NCI-H146 (cell line): ENCODE measurements around the gene PVR.
"Not testable (repeated sequence)": the region's sequence is repeated elsewhere in the genome, so short reads cannot be mapped to it uniquely, and the experiment has no call there.

ENCODE experiments used
- DNase-seq: peaks from one replicate; lab custom pipeline; 2025; lab: John Stamatoyannopoulos, UW

Gene PVR

DNA sequence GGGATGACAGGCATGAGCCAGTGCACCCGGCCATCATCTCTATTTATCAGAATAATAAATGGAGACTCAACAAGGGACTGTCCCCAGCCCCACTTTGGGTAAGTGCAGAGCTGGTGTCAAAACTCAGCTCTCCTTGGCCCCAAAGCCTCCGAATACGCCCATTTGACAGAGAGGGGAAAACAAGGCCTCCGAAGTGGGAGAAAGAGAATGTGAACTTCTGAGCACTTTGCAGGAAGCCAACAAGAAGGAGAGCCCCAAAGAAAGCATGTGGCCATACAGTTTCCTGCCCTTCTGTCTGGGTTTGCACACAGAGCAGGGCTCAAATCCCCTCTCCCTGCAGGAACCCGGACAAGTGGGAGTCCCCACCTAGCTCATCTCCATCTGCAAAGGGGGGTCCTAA is 56.8 kb downstream of the PVR start:
- no peak for DNase-seq

DNA sequence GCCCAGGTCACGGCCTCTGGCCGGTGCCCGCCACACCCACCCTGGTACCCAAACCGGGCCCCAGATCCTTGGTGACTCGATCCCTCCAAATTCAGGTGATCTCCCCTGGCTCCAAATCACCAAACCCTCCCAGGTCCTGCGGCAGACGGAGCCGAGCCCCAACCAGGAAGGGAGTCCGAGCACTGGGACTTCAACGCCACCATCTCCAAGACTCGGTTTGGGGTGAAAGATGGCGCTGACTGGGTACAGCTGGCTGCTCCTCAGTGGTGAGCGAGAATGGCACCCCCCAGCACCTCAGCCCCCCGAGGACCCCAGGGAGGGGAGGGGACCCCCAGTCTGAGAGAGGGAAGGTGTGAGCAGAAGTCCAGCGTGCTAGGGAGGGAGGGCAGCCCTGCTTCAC is 57.5 kb downstream of the PVR start:
- DNase-seq, result no peak

DNA sequence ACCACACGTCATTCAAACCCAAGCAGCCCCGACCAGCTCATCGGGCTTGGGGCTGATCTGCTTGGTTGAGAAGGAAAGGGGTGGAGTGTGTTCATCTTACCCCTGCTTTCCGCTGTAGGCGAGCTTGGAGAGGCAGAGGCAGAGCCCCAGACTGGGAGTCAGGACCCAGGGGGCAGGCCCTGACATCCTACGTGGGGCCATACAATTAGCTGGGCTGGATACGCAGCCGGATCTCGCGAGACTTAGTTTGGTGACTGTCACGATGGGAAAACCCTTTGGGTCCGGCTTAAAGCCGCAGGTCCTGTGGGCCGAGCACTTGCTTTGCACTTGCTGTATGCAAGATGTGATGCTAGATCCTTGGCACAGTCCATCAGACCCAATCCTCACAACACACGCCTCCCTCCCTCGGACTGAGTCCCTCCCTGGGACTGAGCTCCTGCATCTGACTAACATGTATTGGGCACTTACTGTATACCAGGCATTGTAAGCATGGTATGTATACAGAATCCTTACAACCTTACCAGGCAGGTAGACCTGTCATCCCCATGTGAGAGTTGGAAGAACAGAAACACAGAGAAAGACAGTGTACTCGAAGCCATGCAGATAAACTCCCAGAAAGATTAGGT is 59.0 kb downstream of the PVR start:
- no peak for DNase-seq

DNA sequence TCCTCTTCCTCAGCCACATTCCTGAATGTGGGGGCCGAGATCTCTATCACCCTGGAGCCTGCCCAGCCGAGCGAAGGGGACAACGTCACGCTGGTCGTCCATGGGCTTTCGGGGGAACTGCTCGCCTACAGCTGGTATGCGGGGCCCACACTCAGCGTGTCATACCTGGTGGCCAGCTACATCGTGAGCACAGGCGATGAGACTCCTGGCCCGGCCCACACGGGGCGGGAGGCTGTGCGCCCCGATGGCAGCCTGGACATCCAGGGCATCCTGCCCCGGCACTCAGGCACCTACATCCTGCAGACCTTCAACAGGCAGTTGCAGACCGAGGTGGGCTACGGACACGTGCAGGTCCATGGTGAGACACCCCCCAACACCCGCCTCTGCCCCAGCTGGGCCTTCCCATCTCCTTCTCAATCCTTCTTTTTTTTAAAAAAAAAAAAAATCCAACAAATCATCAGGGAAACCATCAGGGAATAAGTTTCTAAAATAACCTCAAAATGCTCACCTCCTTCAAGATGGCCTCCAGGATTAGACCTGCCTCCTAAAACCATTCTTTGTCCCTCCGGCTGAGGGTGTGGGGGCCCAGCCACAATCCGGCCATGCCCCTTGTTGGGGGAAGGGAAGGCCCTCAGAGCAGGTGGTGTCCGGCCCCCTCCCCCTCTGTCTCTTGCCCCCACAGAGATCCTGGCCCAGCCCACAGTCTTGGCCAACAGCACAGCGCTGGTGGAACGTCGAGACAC is 59.8 kb downstream of the PVR start:
- DNase-seq, result no peak

DNA sequence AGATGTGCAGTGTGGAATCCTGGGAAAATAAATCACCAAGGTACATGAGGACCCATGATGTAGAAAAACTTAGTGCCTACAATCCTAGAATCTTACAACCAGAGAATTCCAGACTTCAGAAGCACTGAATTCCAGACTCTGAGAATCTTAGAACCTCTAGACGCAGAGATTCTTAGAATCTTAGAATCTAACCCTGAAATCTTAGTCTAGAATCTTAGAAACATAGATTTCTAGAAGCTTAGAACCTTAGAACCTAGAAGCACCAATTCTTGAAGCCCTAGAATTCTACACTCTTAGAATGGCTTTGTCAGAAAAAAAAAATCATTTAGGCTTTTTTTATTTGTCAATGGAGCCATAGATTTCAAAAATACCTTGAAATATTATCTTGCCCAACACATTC is 61.3 kb downstream of the PVR start:
- DNase-seq, result no peak

DNA sequence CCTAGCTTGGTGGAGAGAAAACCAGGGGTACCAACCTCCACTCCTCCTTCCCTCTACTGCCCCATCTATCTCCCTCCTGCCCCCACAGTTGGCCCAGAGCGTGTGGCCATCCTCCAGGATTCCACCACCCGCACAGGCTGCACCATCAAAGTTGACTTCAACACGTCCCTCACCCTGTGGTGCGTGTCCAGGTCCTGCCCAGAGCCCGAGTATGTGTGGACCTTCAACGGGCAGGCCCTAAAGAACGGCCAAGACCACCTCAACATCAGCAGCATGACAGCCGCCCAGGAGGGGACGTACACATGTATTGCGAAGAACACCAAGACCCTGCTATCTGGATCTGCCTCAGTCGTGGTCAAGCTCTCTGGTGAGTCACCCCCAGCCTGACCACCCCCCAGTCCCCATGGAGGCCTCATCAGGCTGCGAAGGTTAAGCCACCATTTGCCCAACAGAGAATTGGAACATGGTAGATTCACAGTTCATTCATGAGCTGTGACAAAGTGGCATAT is 61.8 kb downstream of the PVR start:
- no peak for DNase-seq

DNA sequence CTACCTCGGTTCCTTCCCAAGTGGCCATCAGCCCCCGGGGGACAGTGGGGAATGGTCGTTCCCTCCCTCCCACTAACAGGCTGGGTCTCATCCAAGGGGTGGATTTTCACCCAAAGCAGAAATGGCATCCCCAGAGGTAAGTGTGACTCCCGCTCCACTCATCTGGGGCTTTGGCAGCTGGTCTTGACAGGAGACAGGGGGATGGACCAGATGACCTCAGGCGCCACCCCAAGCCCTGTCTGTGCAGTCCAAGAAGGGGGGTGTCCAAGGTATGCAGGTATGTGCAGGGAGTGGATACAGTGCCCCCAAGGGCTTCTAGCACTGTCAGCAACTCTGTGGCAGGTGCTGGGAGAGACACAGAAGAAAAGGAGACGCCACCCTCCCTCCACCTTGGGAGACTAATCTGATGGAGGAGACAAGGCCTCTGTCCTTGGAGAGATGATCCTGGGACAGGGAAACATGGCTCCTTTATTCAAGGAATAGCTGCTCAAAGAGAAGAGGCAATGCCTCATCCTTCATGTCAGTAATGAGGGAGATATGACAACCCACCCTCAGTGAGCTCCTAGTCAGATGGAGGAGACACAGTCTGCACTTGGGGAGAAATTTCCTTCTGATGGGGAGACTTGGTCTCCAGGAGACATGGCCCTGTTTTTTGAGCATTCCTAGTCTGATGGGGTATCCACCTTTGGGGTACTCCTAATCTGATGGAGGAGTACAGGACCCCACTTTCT is 63.0 kb downstream of the PVR start:
- no peak for DNase-seq

DNA sequence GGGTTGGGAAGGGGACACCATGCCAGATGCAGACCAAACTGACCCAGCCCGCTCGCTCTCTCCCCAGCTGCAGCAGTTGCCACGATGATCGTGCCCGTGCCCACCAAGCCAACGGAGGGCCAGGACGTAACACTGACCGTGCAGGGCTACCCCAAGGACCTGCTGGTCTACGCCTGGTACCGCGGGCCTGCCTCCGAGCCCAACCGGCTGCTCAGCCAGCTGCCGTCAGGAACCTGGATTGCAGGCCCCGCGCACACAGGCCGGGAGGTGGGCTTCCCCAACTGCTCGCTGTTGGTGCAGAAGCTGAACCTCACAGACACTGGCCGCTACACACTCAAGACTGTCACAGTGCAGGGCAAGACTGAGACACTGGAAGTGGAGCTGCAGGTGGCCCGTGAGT is 64.1 kb downstream of the PVR start:
- no peak for DNase-seq

DNA sequence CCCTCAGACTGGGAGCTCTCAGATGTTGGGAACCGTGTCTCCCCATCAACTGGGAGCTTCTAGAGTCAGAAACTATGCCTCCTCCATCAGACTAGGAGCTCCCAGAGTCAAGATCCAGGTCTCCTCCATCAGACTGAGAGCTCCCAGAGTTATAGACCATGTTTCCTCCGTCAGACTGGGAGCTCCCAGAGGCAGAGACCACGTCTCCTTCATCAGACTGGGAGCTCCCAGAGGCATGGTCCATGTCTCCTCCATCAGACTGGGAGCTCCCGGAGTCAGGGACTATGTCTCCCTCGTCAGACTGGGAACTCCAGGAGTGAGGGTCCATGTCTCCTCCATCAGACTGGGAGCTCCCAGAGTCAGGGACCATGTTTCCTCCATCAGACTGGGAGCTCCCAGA is 65.2 kb downstream of the PVR start:
- no peak for DNase-seq

DNA sequence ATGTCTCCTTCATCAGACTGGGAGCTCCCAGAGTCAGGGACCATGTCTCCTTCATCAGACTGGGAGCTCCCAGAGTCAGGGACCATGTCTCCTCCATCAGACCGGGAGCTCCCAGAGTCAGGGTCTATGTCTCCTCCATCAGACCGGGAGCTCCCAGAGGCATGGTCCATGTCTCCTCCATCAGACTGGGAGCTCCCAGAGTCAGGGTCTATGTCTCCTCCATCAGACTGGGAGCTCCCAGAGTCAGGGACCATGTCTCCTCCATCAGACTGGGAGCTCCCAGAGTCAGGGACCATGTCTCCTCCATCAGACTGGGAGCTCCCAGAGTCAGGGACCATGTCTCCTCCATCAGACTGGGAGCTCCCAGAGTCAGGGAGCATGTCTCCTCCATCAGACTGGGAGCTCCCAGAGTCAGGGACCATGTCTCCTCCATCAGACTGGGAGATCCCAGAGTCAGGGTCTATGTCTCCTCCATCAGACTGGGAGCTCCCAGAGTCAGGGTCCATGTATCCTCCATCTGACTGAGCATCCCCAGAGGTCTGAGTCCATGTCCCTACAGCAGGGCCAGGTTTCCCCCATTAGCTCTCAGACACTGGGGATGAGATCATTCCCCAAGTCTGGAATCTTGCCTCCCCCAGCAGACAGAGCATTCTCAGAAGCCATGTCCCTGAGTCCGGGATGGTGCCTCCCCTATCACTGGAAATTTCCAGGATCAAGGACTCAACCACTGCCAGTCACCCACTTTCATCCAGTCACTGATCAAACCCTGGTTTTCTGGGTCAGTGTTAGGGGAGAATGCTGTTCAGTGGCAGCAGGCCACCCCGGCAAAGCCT is 65.9 kb downstream of the PVR start:
- not testable (repeated sequence) for DNase-seq

DNA sequence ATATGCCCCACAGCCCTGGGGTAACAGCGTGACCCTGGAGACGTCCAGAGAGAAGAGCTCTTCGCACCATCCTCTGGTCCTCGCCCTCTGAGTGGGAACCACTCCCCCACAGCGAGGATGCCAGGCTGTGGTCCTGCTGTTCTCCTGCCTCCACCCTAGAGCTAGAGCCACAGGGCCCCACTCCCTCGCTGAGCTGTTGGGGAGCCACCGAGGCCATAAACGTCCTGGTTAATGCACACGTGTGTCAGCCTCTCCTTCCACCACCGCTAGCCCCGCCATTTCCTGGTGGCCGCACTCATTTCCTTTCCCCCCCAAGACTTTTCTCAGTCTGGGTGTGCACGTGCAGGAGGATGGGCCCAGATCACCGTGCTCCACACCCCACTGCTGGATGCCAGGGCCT is 66.8 kb downstream of the PVR start:
- DNase-seq, result no peak

DNA sequence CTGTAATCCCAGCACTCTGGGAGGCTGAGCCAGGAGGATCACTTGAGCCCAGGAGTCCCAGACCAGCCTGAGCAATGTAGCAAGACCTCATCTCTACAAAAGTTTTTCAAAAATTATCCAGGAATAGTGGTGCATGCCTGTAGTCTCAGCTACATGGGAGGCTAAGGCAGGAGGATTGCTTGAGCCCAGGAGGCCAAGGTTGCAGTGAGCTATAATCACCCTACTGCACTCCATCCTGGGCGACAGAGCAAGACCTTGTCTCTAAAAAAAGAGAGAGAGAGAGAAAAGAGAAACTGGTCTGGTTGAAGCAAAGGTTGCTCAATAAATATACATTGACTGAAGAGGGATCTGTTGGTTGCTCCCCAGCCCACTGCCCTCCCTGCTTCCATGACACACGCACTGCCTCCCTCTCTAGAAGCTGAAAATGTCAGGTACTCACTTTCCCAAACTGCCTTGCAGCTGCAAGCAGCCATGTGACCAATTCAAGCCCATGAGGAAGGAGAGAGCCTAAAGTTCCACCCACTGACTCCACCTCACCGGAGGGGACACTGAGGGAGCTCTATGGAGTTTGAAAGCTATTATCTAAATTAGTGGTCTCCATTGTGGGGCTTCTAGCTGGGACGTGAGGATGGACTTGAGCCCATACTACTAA is 69.3 kb downstream of the PVR start:
- DNase-seq, result no peak
